IPS-18a (cell line): Measurements from ENCODE around the gene EGFLAM.

Experiments used
- H3K27ac ChIP-seq: one replicate; pipeline ENCODE4 v1.5.1; 2013; ENCODE audit warnings: low read length
- H3K27me3 ChIP-seq: one replicate; pipeline ENCODE4 v1.6.1; 2013; ENCODE audit warnings: mild to moderate bottlenecking, low read length; ENCODE audit not compliant: control insufficient read depth, insufficient read depth
- H3K36me3 ChIP-seq: one replicate; pipeline ENCODE4 v1.6.1; 2013; ENCODE audit warnings: low read depth, low read length; ENCODE audit not compliant: control insufficient read depth
- H3K4me1 ChIP-seq: one replicate; pipeline ENCODE4 v1.6.1; 2013; ENCODE audit warnings: low read depth, low read length; ENCODE audit not compliant: control insufficient read depth
- H3K4me3 ChIP-seq: one replicate; pipeline ENCODE4 v1.5.1; 2013; ENCODE audit warnings: low read length
- H3K9ac ChIP-seq: one replicate; pipeline ENCODE4 v1.6.1; 2013; ENCODE audit warnings: mild to moderate bottlenecking, low read length, moderate library complexity
- H3K9me3 ChIP-seq: one replicate; pipeline ENCODE4 v1.6.1; 2013; ENCODE audit warnings: low read depth, low read length; ENCODE audit not compliant: control insufficient read depth

Gene EGFLAM

DNA sequence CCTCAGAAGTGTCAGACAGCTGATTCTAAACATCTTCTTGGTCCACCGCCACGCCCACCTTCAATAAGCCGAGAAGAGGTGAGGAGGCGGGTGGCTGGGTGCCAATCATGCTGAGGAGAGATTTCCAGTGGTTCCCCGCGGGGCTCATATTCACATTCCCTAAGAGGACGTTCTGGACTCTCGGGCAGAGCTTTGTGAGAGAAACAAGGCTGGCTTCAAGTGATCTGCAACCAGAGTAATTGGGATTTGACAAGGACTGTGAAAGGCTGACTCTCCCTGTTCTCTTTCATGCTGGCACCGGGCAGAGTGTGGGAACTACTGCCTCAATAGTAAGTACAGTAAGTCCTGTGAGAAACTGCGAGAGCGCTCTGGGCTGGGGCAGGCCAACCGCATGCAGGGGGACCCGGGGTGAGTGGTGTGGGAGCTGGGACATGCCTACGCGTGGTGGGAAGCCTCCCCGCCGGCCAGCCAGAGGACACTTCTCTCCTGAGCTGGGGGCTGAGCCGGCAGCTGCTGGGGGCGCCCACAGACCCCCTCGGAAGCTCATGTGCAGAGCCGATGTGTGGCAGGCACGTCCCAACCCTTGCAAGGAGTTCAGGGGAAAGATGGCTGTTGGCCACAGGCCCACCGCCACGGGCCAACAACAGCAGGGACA, 187.1 kb downstream of the EGFLAM start:
- H3K27me3 ChIP-seq, result no peaks in the 10 kb centered on the region
- no peak overlapping the region for H3K27ac ChIP-seq
- H3K9ac ChIP-seq, result no peak overlapping the region

GRCh38 chr5:38446029-38446522, 187.7 kb downstream of the EGFLAM start:
- H3K4me1 ChIP-seq, result no peaks in the 10 kb centered on the region
- no peaks in the 10 kb centered on the region for H3K36me3 ChIP-seq
- no peak overlapping the region for H3K4me3 ChIP-seq
- no peaks in the 10 kb centered on the region for H3K27me3 ChIP-seq
- no peak overlapping the region for H3K27ac ChIP-seq
- no peaks in the 10 kb centered on the region for H3K9me3 ChIP-seq
- H3K9ac ChIP-seq, result no peak overlapping the region

More for the DNA sequence above, 187.1 kb downstream of the EGFLAM start:
- Histone ChIP-seq H3K4me1 (no peaks in the 10 kb centered on the region), H3K36me3 (no peaks in the 10 kb centered on the region), H3K9me3 (no peaks in the 10 kb centered on the region), H3K4me3 (no peak overlapping the region)

- Histone ChIP-seq H3K27ac (no peak overlapping the region), H3K4me1 (no peaks in the 10 kb centered on the region), H3K9me3 (no peaks in the 10 kb centered on the region), H3K27me3 (no peaks in the 10 kb centered on the region), H3K4me3 (no peak overlapping the region), H3K9ac (no peak overlapping the region), H3K36me3 (no peaks in the 10 kb centered on the region)
Measured at GRCh38 chr5:38447056-38447455, 188.7 kb downstream of the EGFLAM start.

DNA sequence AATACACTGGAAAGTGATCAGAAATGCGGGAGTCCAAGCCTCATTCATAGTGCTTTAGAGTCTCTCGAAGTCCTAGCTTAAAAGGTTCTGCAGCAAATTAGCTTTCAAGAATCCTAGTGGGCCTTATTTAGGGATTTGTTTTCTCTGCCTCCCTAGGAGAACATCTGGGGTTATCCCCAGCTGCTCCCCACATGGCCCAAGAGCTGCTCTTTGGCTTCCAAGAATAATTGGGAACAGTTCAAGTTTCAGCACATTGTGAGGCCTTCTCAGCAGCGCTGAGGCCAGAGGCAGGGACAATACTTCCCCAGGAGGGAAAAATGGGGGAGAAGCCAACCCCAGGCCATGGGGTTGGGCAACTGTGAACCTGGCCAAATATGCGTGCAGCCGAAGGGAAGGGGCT, 189.4 kb downstream of the EGFLAM start:
- Histone ChIP-seq H3K9me3 (no peaks in the 10 kb centered on the region), H3K4me3 (no peak overlapping the region), H3K27me3 (no peaks in the 10 kb centered on the region), H3K9ac (no peak overlapping the region), H3K36me3 (no peaks in the 10 kb centered on the region), H3K4me1 (no peaks in the 10 kb centered on the region), H3K27ac (no peak overlapping the region)

DNA sequence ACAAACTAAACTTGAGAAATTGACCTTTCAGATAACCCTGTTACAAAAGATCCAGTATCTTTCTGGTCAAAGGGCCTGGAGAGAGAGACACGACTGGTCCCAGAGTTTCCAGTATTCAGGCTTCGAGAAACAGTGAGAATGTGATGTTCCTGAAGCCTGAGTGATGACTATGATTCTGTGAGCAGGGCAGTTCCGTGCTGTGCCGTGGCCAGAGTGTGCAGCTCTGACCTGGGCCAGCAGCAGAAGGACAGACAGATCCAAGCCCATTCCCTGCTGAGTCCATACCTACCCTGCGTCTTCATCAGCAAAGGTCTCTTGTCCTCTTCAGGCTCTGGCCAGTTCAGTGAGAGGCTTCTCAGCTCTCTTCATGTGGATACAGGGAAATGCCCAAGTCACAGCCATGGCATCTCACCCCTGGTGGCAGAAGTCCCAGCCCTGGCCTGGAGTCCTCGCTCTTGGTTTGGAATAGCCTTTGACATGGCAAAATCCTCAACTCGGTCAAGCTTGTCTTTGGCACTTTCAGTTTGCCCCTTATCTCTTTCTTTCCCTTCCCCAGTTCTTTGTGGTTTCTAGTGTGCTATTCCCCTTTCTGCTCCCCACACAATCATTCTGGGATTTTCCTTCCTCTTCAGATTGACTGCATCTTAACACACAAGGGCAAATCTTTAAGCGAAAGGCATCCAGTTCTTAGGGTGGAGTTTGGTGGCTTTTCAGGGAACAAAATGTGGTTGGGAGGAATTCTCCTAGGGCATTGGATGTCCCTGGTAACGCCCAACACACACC, 190.4 kb downstream of the EGFLAM start:
- Histone ChIP-seq H3K27ac (no peak overlapping the region), H3K4me1 (no peaks in the 10 kb centered on the region), H3K9me3 (no peaks in the 10 kb centered on the region), H3K36me3 (no peaks in the 10 kb centered on the region), H3K4me3 (no peak overlapping the region), H3K27me3 (no peaks in the 10 kb centered on the region), H3K9ac (no peak overlapping the region)

GRCh38 chr5:38450627-38451026, 192.3 kb downstream of the EGFLAM start:
- Histone ChIP-seq H3K27ac (no peak overlapping the region), H3K4me1 (no peaks in the 10 kb centered on the region), H3K4me3 (no peak overlapping the region)

GRCh38 chr5:38451074-38451725, 192.8 kb downstream of the EGFLAM start:
- H3K9ac ChIP-seq, result no peak overlapping the region
- no peaks in the 10 kb centered on the region for H3K9me3 ChIP-seq
- H3K27me3 ChIP-seq, result no peaks in the 10 kb centered on the region
- H3K4me1 ChIP-seq, result no peaks in the 10 kb centered on the region
- H3K4me3 ChIP-seq, result no peak overlapping the region
- H3K27ac ChIP-seq, result no peak overlapping the region
- no peaks in the 10 kb centered on the region for H3K36me3 ChIP-seq

More at GRCh38 chr5:38450627-38451026, 192.3 kb downstream of the EGFLAM start:
- no peaks in the 10 kb centered on the region for H3K36me3 ChIP-seq
- H3K9ac ChIP-seq, result no peak overlapping the region
- H3K27me3 ChIP-seq, result no peaks in the 10 kb centered on the region
- no peaks in the 10 kb centered on the region for H3K9me3 ChIP-seq

GRCh38 chr5:38452201-38452600, 193.8 kb downstream of the EGFLAM start:
- H3K4me1 ChIP-seq, result no peaks in the 10 kb centered on the region
- H3K9ac ChIP-seq, result no peak overlapping the region
- no peak overlapping the region for H3K4me3 ChIP-seq
- H3K27ac ChIP-seq, result no peak overlapping the region
- no peaks in the 10 kb centered on the region for H3K9me3 ChIP-seq
- no peaks in the 10 kb centered on the region for H3K27me3 ChIP-seq
- H3K36me3 ChIP-seq, result no peaks in the 10 kb centered on the region

GRCh38 chr5:38453506-38453905, 195.1 kb downstream of the EGFLAM start:
- no peaks in the 10 kb centered on the region for H3K4me1 ChIP-seq
- H3K9ac ChIP-seq, result no peak overlapping the region
- no peaks in the 10 kb centered on the region for H3K27me3 ChIP-seq

GRCh38 chr5:38453921-38454320, 195.6 kb downstream of the EGFLAM start:
- Histone ChIP-seq H3K9me3 (no peaks in the 10 kb centered on the region), H3K4me1 (no peaks in the 10 kb centered on the region), H3K9ac (no peak overlapping the region), H3K36me3 (no peaks in the 10 kb centered on the region), H3K27me3 (no peaks in the 10 kb centered on the region), H3K4me3 (no peak overlapping the region), H3K27ac (no peak overlapping the region)

More at GRCh38 chr5:38453506-38453905, 195.1 kb downstream of the EGFLAM start:
- Histone ChIP-seq H3K27ac (no peak overlapping the region), H3K36me3 (no peaks in the 10 kb centered on the region), H3K9me3 (no peaks in the 10 kb centered on the region), H3K4me3 (no peak overlapping the region)

- no peak overlapping the region for H3K9ac ChIP-seq
- H3K27ac ChIP-seq, result no peak overlapping the region
- H3K4me1 ChIP-seq, result no peaks in the 10 kb centered on the region
- H3K4me3 ChIP-seq, result no peak overlapping the region
- no peaks in the 10 kb centered on the region for H3K9me3 ChIP-seq
- no peaks in the 10 kb centered on the region for H3K27me3 ChIP-seq
- H3K36me3 ChIP-seq, result no peaks in the 10 kb centered on the region
Measured at GRCh38 chr5:38455796-38456330, 197.5 kb downstream of the EGFLAM start.
